Endothelial cell of coronary artery (primary cell): ENCODE data around the gene GKAP1. TPM values are rescaled to one million over a fixed set of nuclear protein-coding genes. Genes with fewer than 3 reads are reported as not detected.

Experiments used
- total RNA-seq: library from RNA; depleted of rRNA; stranded (reverse); fragments of >200 nt; gene quantifications from 2 replicates; pipeline ENCODE4 v1.2.3, GENCODE V29; 2014

GKAP1 gene
- total RNA-seq: 1.3 and 2.2 TPM in 2 replicates

GRCh38 chr9:83817356-83818278 lies at the start of gene GKAP1:
Gene GKAP1, minus strand, starts transcription at chr9:83817769. Its CDS starts 11,252 bp downstream, at chr9:83806517.

GRCh38 chr9:83707768-83708514 lies 109.6 kb downstream of the GKAP1 start, which contains the start of gene UBQLN1:
Gene UBQLN1, minus strand, starts transcription at chr9:83707958. Its CDS starts 279 bp downstream, at chr9:83707679.

Other genes starting within 250 kb of the GKAP1 start
- gene IDNK, start 194.6 kb downstream of the GKAP1 start, total RNA-seq: 2.9 and 4.8 TPM in 2 replicates
- gene UBQLN1, start 109.8 kb downstream of the GKAP1 start, total RNA-seq: 93.2 and 108 TPM in 2 replicates
- 3.0 and 4.2 TPM in 2 replicates for gene KIF27, start 103.7 kb upstream of the GKAP1 start, total RNA-seq
- 548 and 710 TPM in 2 replicates for gene HNRNPK, start 162.4 kb upstream of the GKAP1 start, total RNA-seq
- 4.8 and 5.6 TPM in 2 replicates for gene RMI1, start 163.0 kb upstream of the GKAP1 start, total RNA-seq